HAP-1 (cell line): ENCODE data around the gene KDM4C.

Experiments
- DNase-seq, 2 experiments: peaks; one replicate each; pipeline ENCODE4 v3.0.0-alpha.2; 2016 to 2020; ENCODE audit warnings: low spot score in 2 of 2
- H3K27me3 ChIP-seq: fragments of 250-450 bp; sonication (Bioruptor Pico); 2 replicates; pipeline ENCODE4 v1.5.1; 2020; ENCODE audit warnings: low read depth, mild to moderate bottlenecking, moderate library complexity
- H3K36me3 ChIP-seq: fragments of 250-450 bp; sonication (Bioruptor Pico); replicated peaks from 2 replicates; pipeline ENCODE4 v1.5.1; 2020; ENCODE audit warnings: mild to moderate bottlenecking
- H3K4me1 ChIP-seq: fragments of 250-450 bp; sonication (Bioruptor Pico); 2 replicates; pipeline ENCODE4 v1.5.1; 2020; ENCODE audit warnings: mild to moderate bottlenecking
- H3K4me3 ChIP-seq: fragments of 250-450 bp; sonication (Bioruptor Pico); 2 replicates; pipeline ENCODE4 v1.5.1; 2020; ENCODE audit warnings: mild to moderate bottlenecking, moderate library complexity
- H3K9me3 ChIP-seq: fragments of 250-450 bp; sonication (Bioruptor Pico); 2 replicates; pipeline ENCODE4 v1.5.1; 2020; ENCODE audit warnings: mild to moderate bottlenecking, moderate library complexity
- in situ Hi-C: fragments of 300-500 bp; cut with MboI; formaldehyde crosslinking; loops from 3 replicates; pipeline ENCODE4 v1.14.3; 2020; ENCODE audit warnings: low sequenced_read_pairs, inconsistent platforms, mixed read lengths

The KDM4C gene

DNA sequence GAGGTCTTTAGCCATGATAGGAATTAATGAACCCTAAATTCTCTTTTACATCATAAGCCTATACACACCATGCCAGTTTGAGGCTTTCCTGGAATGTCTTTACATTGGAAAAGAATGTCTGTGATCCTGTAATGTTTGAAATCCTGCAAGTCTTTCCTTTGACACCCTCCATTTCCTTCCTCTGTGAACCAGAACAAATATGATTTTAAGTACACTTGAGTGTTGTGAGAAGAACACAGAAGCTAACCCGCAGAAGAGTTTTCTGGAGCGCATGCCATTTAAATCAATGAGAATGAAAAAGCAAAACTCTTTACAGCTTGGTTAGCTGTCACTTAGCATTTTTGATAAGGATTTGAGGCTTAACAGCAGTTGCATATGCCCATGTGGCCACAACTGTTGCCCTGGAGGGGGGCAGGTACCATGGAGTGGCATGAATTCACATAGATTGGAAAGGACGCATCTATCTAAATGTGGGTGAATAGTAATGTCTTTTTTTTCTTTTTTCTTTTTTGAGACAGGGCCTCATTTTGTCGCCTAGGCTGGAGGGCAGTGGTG is 372.6 kb downstream of the KDM4C start:
- H3K4me3 ChIP-seq = no peak overlapping the region
- H3K4me1 ChIP-seq = no peaks in the 10 kb centered on the region
- H3K9me3 ChIP-seq = no peaks in the 10 kb centered on the region
- H3K36me3 ChIP-seq = no peaks in the 10 kb centered on the region
- no peak for DNase-seq
- in situ Hi-C loops = no loop called here
- H3K27me3 ChIP-seq = no peaks in the 10 kb centered on the region

- no peaks in the 10 kb centered on the region for H3K36me3 ChIP-seq
- DNase-seq = no peak
- no peaks in the 10 kb centered on the region for H3K9me3 ChIP-seq
- H3K4me1 ChIP-seq = peaks cover 8% of the 10 kb centered on the region
- in situ Hi-C loops = no loop called here
- H3K27me3 ChIP-seq = no peaks in the 10 kb centered on the region
- H3K4me3 ChIP-seq = no peak overlapping the region
Measured at GRCh38 chr9:7132605-7133004, 374.8 kb downstream of the KDM4C start.

DNA sequence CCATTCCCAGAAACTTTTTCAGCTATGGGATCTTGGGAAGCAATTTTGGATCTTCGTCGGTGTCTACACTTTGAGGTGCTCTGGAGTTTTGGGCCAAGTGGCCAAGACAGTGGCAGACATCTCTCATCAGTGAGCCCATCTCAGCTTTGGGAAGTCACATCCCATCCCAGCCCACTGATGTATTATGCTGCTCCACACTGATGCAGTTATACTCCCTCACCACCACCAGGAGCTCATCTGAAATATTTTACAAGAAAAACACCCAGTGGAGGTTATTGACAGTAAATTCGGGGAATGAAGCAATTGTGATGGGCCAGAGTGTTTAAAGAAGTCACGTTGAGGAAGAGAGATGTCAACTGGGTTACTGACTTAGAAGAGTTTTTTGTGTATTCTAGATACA is 378.0 kb downstream of the KDM4C start:
- in situ Hi-C loops = no loop called here
- H3K9me3 ChIP-seq = no peaks in the 10 kb centered on the region
- no peaks in the 10 kb centered on the region for H3K36me3 ChIP-seq
- no peaks in the 10 kb centered on the region for H3K27me3 ChIP-seq
- DNase-seq = no peak
- no peak overlapping the region for H3K4me3 ChIP-seq
- H3K4me1 ChIP-seq = peaks cover 8% of the 10 kb centered on the region

DNA sequence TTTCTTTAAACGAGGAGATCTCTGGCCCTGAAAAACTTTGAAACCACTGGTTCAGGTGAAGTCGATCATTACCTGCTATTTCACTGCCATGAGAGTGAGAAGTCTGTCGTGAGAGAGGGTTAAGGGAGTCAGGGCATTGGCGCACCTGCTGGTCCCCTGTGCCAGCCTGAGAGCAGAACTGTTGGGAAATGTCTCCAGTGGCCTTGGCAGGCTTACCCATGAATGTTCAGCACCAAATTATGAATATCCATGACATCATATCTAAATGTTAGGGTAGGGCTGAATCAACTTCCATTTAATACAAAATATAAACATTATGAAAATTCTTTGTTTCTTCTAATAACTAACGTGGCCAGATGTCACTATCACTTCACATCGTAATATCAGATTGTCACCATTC is 379.3 kb downstream of the KDM4C start:
- in situ Hi-C loops = no loop called here
- Histone ChIP-seq H3K27me3 (no peaks in the 10 kb centered on the region), H3K9me3 (no peaks in the 10 kb centered on the region), H3K4me3 (no peak overlapping the region), H3K4me1 (peaks cover 8% of the 10 kb centered on the region), H3K36me3 (no peaks in the 10 kb centered on the region)
- no peak for DNase-seq

GRCh38 chr9:7137571-7137970 is 379.8 kb downstream of the KDM4C start:
- in situ Hi-C loops = no loop called here
- no peaks in the 10 kb centered on the region for H3K27me3 ChIP-seq
- DNase-seq = no peak
- no peaks in the 10 kb centered on the region for H3K36me3 ChIP-seq
- H3K4me1 ChIP-seq = peaks cover 8% of the 10 kb centered on the region
- no peaks in the 10 kb centered on the region for H3K9me3 ChIP-seq
- H3K4me3 ChIP-seq = no peak overlapping the region

DNA sequence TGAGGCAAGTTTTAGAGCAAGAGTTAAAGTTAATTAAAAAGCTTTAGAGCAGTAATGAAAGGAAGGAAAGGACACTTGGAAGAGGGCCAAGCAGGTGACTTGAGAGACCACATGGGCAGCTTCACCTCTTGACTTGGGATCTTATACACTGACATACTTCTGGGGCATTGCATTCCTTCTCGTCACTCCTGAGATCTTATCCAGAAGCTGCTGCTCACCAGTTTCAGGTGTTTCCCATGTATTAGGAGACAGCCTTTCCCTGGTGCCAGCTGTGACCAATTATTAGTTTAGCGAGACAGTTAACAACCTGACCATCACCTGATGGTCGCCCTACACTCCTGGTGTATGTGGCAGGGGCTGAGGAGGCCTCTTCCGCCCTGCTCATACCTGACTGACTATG is 382.1 kb downstream of the KDM4C start:
- Histone ChIP-seq H3K4me1 (peaks cover 8% of the 10 kb centered on the region), H3K9me3 (no peaks in the 10 kb centered on the region), H3K36me3 (no peaks in the 10 kb centered on the region), H3K4me3 (no peak overlapping the region), H3K27me3 (no peaks in the 10 kb centered on the region)
- in situ Hi-C loops = no loop called here
- DNase-seq = no peak

DNA sequence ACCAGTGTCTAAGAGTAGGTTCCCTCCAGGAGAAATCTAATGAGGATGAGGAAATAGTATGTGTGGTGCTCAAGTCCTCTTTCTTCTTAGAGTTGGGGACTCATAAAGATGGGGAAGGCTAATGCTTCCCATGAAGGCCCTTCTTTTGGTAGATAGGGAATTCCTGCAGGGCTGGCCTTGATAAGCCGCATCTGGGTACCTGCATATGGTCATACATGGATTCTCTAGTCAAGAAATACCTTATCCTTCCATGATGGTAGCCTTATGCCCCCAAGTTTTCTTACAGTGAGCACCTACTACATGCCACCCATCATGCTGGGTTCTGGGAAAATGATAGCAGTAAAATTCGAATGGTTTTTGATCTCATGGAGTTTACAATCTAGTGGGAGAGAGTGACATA is 382.6 kb downstream of the KDM4C start:
- no peak for DNase-seq
- Histone ChIP-seq H3K9me3 (no peaks in the 10 kb centered on the region), H3K27me3 (no peaks in the 10 kb centered on the region), H3K4me3 (no peak overlapping the region), H3K36me3 (no peaks in the 10 kb centered on the region), H3K4me1 (peaks cover 8% of the 10 kb centered on the region)
- in situ Hi-C loops = no loop called here

DNA sequence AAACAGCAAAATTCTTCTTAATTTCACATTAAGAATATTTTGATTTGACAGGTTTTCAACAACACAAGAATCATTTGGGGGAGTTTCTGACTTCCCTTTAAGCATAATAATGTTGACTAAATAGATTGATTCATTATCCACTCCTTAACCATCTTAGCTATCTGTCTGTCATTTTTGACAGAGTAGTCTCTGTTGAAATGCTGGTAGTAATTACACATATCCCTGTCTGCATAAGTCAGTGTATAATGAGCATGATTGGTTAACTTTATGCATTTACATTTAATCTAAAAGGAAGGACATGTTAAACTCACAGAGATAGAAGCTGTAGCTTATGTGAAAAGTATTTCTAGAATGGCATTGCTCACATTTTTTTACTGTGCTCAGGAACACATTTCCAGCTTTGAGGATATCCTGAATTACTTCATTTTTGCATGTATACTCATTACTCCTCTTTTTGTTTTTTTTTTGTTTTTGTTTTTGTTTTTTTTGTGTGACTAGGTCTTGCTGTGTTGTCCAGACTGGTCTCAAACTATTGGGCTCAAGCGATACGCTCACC is 385.9 kb downstream of the KDM4C start:
- Histone ChIP-seq H3K4me3 (no peak overlapping the region), H3K36me3 (no peaks in the 10 kb centered on the region), H3K4me1 (no peaks in the 10 kb centered on the region), H3K9me3 (no peaks in the 10 kb centered on the region), H3K27me3 (no peaks in the 10 kb centered on the region)
- no peak for DNase-seq
- in situ Hi-C loops = no loop called here

- Histone ChIP-seq H3K4me1 (no peaks in the 10 kb centered on the region), H3K36me3 (no peaks in the 10 kb centered on the region), H3K4me3 (no peak overlapping the region), H3K9me3 (no peaks in the 10 kb centered on the region), H3K27me3 (no peaks in the 10 kb centered on the region)
- in situ Hi-C loops = no loop called here
- DNase-seq = no peak
Measured at GRCh38 chr9:7144265-7145046, 386.7 kb downstream of the KDM4C start.

DNA sequence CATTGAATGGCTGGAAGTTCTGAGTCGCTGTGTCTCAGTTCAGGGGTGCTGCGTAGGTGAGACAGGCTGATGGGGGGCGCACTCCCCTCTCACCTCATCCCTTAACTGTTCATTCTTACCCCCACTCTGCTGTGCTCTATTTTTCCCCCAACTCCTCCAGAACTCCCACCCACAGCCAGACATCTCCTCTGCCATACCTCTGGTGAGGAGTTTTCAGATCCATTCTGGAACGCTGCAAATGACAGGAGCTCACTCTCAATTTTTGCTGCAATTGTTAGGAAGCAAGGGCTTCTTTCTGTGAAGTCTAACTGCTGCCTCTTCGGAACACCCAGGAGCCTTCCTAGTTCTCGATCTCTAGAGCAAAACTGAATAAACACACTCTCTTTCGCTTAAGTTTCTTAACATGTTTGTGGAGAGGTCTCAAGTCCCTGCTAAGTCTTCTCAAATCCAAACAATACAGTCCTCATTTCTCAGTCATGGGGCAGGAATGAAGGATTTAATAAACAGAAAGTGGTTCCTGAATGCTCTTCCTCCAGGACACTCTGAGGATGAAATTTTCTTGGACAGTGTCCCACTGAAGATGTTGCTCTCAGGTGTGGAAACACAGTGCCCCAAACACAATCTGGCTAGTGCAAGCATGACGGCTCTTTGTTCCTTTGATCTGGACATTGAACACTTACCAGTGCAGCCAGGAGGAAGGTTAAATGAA is 387.7 kb downstream of the KDM4C start:
- in situ Hi-C loops = no loop called here
- H3K36me3 ChIP-seq = no peaks in the 10 kb centered on the region
- no peak overlapping the region for H3K4me3 ChIP-seq
- no peaks in the 10 kb centered on the region for H3K27me3 ChIP-seq
- no peaks in the 10 kb centered on the region for H3K9me3 ChIP-seq
- no peaks in the 10 kb centered on the region for H3K4me1 ChIP-seq
- DNase-seq = no peak

DNA sequence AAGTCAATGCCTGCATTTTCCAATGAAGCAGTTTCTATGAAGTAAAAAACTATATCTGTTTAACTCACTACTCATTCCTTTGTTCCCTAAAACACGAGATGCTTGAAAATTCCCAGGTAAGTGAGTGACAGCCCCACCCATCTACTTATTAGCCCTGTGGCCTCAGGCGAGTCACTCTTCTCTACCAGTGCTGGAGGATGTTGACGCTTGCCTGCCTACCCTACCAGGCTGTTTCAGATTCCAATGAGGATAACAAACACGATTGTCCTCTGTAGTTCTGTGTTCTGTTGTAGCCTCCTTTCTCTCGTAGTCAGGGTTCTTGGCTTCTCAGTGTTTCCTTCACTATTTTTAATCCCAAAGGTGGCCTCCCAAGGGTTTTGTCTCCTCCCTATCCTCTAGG is 388.8 kb downstream of the KDM4C start:
- Histone ChIP-seq H3K36me3 (no peaks in the 10 kb centered on the region), H3K4me1 (no peaks in the 10 kb centered on the region), H3K27me3 (no peaks in the 10 kb centered on the region), H3K4me3 (no peak overlapping the region), H3K9me3 (no peaks in the 10 kb centered on the region)
- in situ Hi-C loops = no loop called here
- no peak for DNase-seq

- no peak overlapping the region for H3K4me3 ChIP-seq
- H3K27me3 ChIP-seq = no peaks in the 10 kb centered on the region
- no peaks in the 10 kb centered on the region for H3K9me3 ChIP-seq
- in situ Hi-C loops = no loop called here
- H3K4me1 ChIP-seq = no peaks in the 10 kb centered on the region
- no peak for DNase-seq
- no peaks in the 10 kb centered on the region for H3K36me3 ChIP-seq
Measured at GRCh38 chr9:7147121-7148090, 389.6 kb downstream of the KDM4C start.

GRCh38 chr9:7148243-7148765 is 390.5 kb downstream of the KDM4C start:
- no peaks in the 10 kb centered on the region for H3K27me3 ChIP-seq
- H3K4me3 ChIP-seq = no peak overlapping the region
- no peaks in the 10 kb centered on the region for H3K9me3 ChIP-seq
- H3K36me3 ChIP-seq = no peaks in the 10 kb centered on the region
- DNase-seq = no peak
- in situ Hi-C loops = no loop called here
- no peaks in the 10 kb centered on the region for H3K4me1 ChIP-seq
